Uterus (tissue), 2 donors: ENCODE measurements around the gene TINAGL1.

Experiments
- CTCF ChIP-seq, 4 experiments: fragments of 200-600 bp in 2 of 4; fragments of 450-650 bp in 2 of 4; sonication (generic) in 2 of 4; IDR thresholded peaks; one replicate each; pipeline ENCODE4 v1.5.1; 2016 to 2019; ENCODE audit warnings: antibody characterized with exemption in 4 of 4, mild to moderate bottlenecking in 2 of 4, moderate library complexity in 1 of 4
- POLR2A ChIP-seq, 2 donors: fragments of 450-650 bp; IDR thresholded peaks; one replicate each; pipeline ENCODE4 v1.6.1; 2016; ENCODE audit warnings: antibody characterized with exemption in 2 of 2, mild to moderate bottlenecking in 1 of 2, moderate library complexity in 1 of 2

GRCh38 chr1:31577515-31578192, 1.3 kb downstream of the TINAGL1 start:
- TF ChIP-seq CTCF (IDR thresholded peaks at IDR 0.05) = no peak
- TF ChIP-seq POLR2A (IDR thresholded peaks at IDR 0.05) = no peak
